ENCODE measurements around the gene PPP6R3. TPM values are rescaled to one million over a fixed set of nuclear protein-coding genes. Genes with fewer than 3 reads are reported as not detected.
A peak's percentile ranks its signal among the peaks of the same experiment; 100 is the strongest.
"Not testable (repeated sequence)": the region's sequence is repeated elsewhere in the genome, so short reads cannot be mapped to it uniquely, and the experiment has no call there.

The PPP6R3 gene
- total and polyA plus RNA-seq, 8 donors = 19.5 to 236 (median 103) TPM

DNA sequence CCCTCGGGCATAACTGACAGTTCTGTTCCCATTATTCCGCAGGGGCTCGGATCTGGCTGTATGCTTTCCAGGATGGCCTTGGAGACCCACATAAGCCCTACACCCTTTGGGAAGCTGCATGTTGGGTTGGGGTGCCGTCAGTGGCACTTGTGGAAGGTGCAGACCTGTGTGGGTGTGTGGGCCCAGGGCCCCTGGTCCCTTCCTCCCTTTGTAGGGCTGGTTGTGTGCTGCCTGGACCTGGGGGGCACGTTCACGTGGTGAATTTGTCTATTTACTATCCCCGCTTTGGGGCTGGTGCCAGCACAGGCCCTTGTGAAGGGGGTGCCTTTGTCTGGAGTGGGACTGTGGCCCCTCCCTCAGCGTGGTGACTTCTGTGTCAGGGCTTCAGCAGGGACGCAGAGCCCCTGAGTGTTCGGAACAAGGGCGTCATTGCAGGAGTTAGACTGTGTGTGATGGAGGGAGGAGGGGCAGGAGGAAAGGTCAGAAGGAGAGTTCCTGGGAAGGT is 15.0 kb upstream of the PPP6R3 start:
- H3K9me3 ChIP-seq = no peaks in the 10 kb centered on the region
- intact Hi-C loops (cut with DNase I; ENCODE audit: low total_unique reads) = loop anchor here (5.0 kb wide), 1 partner anchor 188 kb away; no protein-coding TSS in a partner anchor
- H3K36me3 ChIP-seq = peaks cover 10 to 79% (median 61%) of the 10 kb centered on the region in 4 donors
- peak overlapping the region in 1 of 5 donors; percentile 63 for H3K27ac ChIP-seq
- H3K4me1 ChIP-seq = peaks cover 0 to 24% (median 14%) of the 10 kb centered on the region in 4 donors
- H3K4me3 ChIP-seq = no peak overlapping the region
- H3K27me3 ChIP-seq = no peaks in the 10 kb centered on the region
- no peak for TF ChIP-seq POLR2AphosphoS5 (IDR thresholded peaks at IDR 0.05)
- no peak for TF ChIP-seq POLR2A (IDR thresholded peaks at IDR 0.05)
- TF ChIP-seq, protein P1, sequence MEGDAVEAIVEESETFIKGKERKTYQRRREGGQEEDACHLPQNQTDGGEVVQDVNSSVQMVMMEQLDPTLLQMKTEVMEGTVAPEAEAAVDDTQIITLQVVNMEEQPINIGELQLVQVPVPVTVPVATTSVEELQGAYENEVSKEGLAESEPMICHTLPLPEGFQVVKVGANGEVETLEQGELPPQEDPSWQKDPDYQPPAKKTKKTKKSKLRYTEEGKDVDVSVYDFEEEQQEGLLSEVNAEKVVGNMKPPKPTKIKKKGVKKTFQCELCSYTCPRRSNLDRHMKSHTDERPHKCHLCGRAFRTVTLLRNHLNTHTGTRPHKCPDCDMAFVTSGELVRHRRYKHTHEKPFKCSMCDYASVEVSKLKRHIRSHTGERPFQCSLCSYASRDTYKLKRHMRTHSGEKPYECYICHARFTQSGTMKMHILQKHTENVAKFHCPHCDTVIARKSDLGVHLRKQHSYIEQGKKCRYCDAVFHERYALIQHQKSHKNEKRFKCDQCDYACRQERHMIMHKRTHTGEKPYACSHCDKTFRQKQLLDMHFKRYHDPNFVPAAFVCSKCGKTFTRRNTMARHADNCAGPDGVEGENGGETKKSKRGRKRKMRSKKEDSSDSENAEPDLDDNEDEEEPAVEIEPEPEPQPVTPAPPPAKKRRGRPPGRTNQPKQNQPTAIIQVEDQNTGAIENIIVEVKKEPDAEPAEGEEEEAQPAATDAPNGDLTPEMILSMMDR (IDR thresholded peaks at IDR 0.05) = no peak
- TF ChIP-seq EP300 (IDR thresholded peaks at IDR 0.05) = no peak
- WGBS, 5 donors = 69 to 79% (median 78%) methylated on average over 10 to 11 of the region's 11 CpGs
- DNase-seq = no peak

DNA sequence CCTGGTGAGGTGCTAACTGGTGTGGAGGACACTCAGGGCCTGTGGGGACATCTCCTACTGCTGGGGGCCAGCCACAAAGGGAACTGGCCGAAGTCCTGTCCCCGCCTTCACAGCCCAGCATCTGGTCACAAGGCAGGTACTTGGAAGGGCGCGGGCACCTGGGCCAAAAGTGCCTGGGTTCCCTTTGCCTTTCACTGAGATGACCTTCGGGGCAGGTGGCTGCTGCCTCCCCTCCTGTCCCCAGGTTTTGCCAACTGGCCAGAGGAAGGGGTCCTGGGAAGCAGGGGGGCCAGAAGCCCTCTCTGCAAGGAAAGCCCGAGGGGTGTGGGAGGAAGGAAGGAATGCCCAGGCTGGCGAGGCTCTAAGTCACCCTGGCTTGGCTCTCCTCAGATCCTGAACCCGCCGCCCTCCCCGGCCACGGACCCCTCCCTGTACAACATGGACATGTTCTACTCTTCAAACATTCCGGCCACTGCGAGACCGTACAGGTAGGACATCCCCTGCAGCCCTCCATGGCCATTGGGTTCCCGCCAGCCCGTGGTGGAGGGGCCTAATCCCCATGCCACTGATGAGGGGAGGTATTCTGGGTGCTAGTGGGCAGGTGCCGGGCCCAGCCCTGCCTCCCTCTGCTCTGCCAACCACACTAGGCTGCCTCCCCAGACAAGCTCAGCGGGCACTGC is 14.4 kb upstream of the PPP6R3 start:
- Histone ChIP-seq H3K4me1 (peaks cover 0 to 19% (median 12%) of the 10 kb centered on the region in 4 donors), H3K27me3 (no peaks in the 10 kb centered on the region), H3K27ac (peak overlapping the region in 2 of 5 donors; percentile 21 to 63), H3K4me3 (no peak overlapping the region), H3K9me3 (no peaks in the 10 kb centered on the region), H3K36me3 (peaks cover 10 to 73% (median 55%) of the 10 kb centered on the region in 4 donors)
- WGBS, 5 donors = 78 to 84% (median 82%) methylated on average over 12 to 18 of the region's 18 CpGs
- TF ChIP-seq EP300 (IDR thresholded peaks at IDR 0.05) (no peak), POLR2A (IDR thresholded peaks at IDR 0.05) (no peak), POLR2AphosphoS5 (IDR thresholded peaks at IDR 0.05) (no peak)
- TF ChIP-seq, protein P1 (IDR thresholded peaks at IDR 0.05) = no peak
- no peak for DNase-seq
- intact Hi-C loops (cut with DNase I; ENCODE audit: low total_unique reads) = loop anchor here (5.0 kb wide), 1 partner anchor 189 kb away; no protein-coding TSS in a partner anchor

DNA sequence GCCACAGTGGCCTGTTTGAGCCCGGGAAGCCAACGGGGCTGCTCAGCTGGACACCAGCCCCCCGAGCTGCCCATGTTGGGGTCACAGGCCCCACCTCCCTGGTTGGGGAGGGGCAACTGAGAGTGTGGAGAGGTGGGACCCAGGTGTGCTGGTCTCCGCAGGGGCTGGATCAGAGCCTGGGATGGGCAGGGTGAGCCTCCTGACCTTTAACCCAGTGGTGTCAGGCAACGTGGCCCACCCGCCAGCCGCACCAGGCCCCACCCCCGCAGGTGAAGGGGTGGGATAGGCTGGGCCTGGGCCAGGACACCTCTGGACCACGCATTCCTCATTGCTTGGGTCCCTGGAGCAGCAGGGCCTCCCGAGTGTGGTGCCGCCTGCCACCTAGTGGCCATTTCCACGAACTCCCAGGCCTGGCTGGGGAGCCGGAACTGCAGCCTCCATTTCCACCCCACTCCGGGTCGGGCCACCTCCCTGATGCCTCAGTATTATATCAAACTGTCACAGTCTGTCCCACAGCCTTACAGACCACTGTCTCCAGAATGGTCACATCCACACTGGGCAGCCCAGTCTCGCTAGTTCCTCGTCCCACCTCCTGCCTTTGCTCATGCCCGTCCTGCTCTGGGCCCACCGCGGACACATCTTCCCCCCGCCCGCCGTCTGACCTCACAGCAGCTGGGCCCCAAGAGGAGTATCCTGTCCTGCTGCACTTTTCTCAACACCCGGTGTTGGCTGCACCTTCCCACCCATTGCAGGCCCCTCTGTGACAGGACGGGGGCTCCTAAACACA is 13.3 kb upstream of the PPP6R3 start:
- no peak for TF ChIP-seq POLR2A (IDR thresholded peaks at IDR 0.05)
- TF ChIP-seq EP300 (IDR thresholded peaks at IDR 0.05) = no peak
- TF ChIP-seq POLR2AphosphoS5 (IDR thresholded peaks at IDR 0.05) = peak in 1 of 3 donors; percentile 34
- TF ChIP-seq, protein P1 (IDR thresholded peaks at IDR 0.05) = peak in 5 of 7 experiments; percentile 83 to 95 (median 93)
- intact Hi-C loops (cut with DNase I; ENCODE audit: low total_unique reads) = loop anchor here (5.0 kb wide), 1 partner anchor 190 kb away; no protein-coding TSS in a partner anchor
- Histone ChIP-seq H3K27ac (peak overlapping the region in 2 of 5 donors; percentile 21 to 35), H3K4me1 (peaks cover 0 to 10% (median 8%) of the 10 kb centered on the region in 4 donors), H3K4me3 (no peak overlapping the region), H3K27me3 (no peaks in the 10 kb centered on the region), H3K36me3 (peaks cover 10 to 64% (median 47%) of the 10 kb centered on the region in 4 donors), H3K9me3 (no peaks in the 10 kb centered on the region)
- peak; percentile 82 to 92 for DNase-seq
- 43 to 52% (median 48%) methylated on average over 19 to 25 of the region's 25 CpGs for WGBS, 5 donors

DNA sequence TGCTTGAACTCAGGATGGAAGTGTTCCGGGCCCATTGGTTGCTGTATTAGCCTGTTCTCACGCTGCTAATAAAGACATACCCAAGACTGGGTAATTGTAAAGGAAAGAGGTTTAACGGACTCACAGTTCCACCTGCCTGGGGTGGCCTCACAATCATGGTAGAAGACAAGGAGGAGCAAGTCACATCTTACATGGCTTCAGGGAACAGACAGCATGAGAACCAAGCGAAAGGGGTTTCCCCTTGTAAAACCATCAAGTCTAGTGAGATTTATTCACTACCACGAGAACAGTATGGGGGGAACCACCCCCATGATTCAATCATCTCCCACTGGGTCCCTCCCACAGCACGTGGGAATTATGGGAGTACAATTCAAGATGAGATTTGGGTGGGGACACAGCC is 12.6 kb upstream of the PPP6R3 start:
- H3K4me3 ChIP-seq, H3K4me1 ChIP-seq, DNase-seq, H3K27ac ChIP-seq, H3K9me3 ChIP-seq, H3K27me3 ChIP-seq: not testable (repeated sequence)
- peaks cover 10 to 57% (median 40%) of the 10 kb centered on the region in 4 donors for H3K36me3 ChIP-seq
- intact Hi-C loops (cut with DNase I; ENCODE audit: low total_unique reads) = loop anchor here (5.0 kb wide), 1 partner anchor 191 kb away; no protein-coding TSS in a partner anchor
- 61 to 84% (median 77%) methylated on average over 6 of the region's 6 CpGs for WGBS, 5 donors

Data from stomach (tissue), 9 donors.